ENCODE data around the gene HP.

DNA sequence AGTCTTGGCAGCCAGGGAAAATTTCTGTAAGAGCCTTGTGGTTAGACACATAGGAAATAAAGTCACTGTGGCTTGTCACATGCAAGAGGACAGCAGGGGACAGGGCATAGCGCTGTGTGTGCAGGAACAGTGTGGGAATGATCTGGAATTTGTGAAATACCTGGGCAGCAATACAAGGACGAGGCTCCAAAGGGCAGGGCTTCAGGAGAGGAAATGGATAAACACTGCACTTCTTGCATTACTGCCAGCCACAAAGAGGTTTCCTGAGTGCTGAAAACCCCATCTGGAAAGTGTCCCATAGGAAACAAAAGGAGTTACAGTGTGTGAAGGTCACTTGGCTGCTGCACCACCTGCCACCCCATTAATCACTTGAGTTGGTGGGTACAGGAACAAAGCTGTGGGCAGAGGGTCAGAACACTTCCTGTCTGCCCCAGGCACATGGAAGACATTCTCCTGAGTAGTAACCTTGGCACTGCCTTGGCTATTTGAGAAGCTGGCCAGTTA, 12.1 kb upstream of the HP start:
- TF ChIP-seq POLR2A (IDR thresholded peaks at IDR 0.05; ENCODE audit: low read depth) (no peak), POLR2AphosphoS5 (IDR thresholded peaks at IDR 0.05) (no peak)
- TF ChIP-seq, protein P1, sequence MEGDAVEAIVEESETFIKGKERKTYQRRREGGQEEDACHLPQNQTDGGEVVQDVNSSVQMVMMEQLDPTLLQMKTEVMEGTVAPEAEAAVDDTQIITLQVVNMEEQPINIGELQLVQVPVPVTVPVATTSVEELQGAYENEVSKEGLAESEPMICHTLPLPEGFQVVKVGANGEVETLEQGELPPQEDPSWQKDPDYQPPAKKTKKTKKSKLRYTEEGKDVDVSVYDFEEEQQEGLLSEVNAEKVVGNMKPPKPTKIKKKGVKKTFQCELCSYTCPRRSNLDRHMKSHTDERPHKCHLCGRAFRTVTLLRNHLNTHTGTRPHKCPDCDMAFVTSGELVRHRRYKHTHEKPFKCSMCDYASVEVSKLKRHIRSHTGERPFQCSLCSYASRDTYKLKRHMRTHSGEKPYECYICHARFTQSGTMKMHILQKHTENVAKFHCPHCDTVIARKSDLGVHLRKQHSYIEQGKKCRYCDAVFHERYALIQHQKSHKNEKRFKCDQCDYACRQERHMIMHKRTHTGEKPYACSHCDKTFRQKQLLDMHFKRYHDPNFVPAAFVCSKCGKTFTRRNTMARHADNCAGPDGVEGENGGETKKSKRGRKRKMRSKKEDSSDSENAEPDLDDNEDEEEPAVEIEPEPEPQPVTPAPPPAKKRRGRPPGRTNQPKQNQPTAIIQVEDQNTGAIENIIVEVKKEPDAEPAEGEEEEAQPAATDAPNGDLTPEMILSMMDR (IDR thresholded peaks at IDR 0.05) = no peak

All from esophagus muscularis mucosa (tissue), 3 donors.